Mucosa of rectum (tissue), 2 donors: ENCODE results near the gene VANGL2.

Experiments used
- H3K27ac ChIP-seq, 2 donors: one replicate each; pipeline ENCODE4 v1.7.0; 2013; ENCODE audit warnings: inconsistent platforms in 2 of 2, low read depth in 2 of 2, low read length in 2 of 2
- H3K27me3 ChIP-seq, 2 donors: one replicate each; pipeline ENCODE4 v1.7.0; 2013; ENCODE audit warnings: low read length in 2 of 2; ENCODE audit not compliant: control insufficient read depth in 2 of 2, insufficient read depth in 2 of 2
- H3K36me3 ChIP-seq, 2 donors: one replicate each; pipeline ENCODE4 v1.7.0; 2013; ENCODE audit warnings: low read length in 2 of 2; ENCODE audit not compliant: control insufficient read depth in 2 of 2, insufficient read depth in 2 of 2
- H3K4me1 ChIP-seq, 2 donors: one replicate each; pipeline ENCODE4 v1.7.0; 2013; ENCODE audit warnings: low read length in 2 of 2, mild to moderate bottlenecking in 1 of 2; ENCODE audit not compliant: control insufficient read depth in 2 of 2, insufficient read depth in 2 of 2
- H3K4me3 ChIP-seq, 2 donors: one replicate each; pipeline ENCODE4 v1.7.0; 2013; ENCODE audit warnings: low read length in 2 of 2
- H3K9ac ChIP-seq, 2 donors: one replicate each; pipeline ENCODE4 v1.7.0; 2013; ENCODE audit warnings: low read length in 2 of 2, low read depth in 1 of 2, mild to moderate bottlenecking in 1 of 2
- H3K9me3 ChIP-seq, 2 donors: one replicate each; pipeline ENCODE4 v1.7.0; 2013; ENCODE audit warnings: low read length in 2 of 2; ENCODE audit not compliant: control insufficient read depth in 2 of 2
- donor health status: healthy.
- donor health status: Normal muscosa, but diverticular disease.

Gene VANGL2

DNA sequence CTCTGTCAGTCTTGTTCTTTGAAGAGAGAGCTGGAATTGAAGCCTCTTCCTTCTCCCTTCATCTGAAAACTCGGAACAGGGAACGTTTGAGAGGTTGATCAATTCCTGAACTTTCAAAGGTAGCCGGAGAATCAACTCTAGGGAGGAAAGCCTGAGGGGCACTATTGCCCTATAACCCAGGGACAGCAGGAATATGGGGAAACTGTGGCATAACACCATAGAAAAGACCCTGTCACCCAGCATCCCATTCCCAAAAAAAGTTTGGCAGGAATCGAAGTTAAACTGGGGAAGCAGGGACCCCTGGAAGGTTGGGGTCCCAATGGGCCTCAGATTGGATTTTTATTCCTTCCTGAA lies 38.6 kb upstream of the VANGL2 start:
- Histone ChIP-seq H3K9me3 (no peaks in the 10 kb centered on the region), H3K4me1 (no peaks in the 10 kb centered on the region), H3K36me3 (peaks cover 20 to 28% of the 10 kb centered on the region in 2 donors), H3K9ac (no peak overlapping the region), H3K4me3 (no peak overlapping the region), H3K27me3 (no peaks in the 10 kb centered on the region), H3K27ac (no peak overlapping the region)

DNA sequence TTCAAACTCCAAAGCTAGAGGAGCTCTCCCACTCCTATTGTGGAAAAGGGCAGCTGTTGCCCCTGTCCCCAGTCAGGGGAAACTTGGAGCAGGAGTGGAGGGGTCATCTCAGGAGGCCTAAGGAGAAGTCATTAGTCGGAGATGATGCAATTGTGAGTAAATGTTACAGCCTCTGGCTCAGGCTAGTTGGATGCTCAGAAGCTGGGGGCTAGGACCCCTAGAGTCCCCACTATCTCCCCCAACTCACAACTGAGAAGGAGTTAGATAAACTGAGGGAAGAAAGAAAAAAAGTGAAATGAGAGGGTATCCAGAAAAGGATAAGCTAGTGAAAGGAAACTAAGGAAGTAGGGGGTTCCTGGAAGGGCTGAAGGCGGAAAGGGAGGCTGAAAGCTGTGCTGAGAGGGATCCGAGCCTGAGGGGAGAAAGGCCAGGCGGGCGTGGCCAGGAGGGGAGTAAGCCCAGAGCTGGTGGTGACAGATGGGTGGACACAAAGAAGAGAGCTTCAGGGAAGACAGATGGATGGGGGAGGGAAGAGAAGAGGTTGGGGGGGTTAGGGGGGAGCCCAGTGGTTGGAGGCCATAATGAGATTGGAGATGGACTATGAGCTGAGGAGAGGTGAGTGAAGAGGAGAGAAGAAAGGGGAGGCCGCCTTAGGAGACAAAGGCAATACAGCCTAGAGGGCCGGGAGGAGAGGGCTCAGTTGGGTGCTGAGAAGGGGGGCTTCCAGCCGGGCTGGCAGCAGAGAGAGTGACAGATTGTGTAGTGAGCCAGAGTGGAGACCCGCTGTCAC lies 38.0 kb upstream of the VANGL2 start:
- H3K9me3 ChIP-seq = no peaks in the 10 kb centered on the region
- H3K27ac ChIP-seq = no peak overlapping the region
- H3K4me3 ChIP-seq = no peak overlapping the region
- peaks cover 18 to 23% of the 10 kb centered on the region in 2 donors for H3K36me3 ChIP-seq
- no peaks in the 10 kb centered on the region for H3K4me1 ChIP-seq
- H3K9ac ChIP-seq = no peak overlapping the region
- no peaks in the 10 kb centered on the region for H3K27me3 ChIP-seq

DNA sequence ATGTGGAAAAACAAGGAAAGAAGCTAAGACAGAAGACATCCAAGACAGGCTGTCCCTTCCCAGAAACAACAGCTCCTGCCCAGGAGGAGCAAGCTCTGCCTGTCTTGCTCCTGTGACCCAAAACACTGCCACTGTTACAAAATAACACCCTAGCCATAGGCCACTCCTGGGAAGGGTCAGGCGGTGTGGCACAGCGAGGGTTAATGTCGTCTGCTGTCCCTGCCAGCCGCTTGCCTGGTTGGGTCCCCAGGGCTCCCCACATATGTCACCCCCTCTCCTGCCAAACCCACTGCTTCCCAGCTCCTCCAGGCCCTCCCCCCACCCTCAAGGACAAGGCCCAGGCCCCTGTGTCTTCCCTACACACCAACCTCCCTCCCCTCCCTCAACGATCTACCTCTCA lies 37.4 kb upstream of the VANGL2 start:
- Histone ChIP-seq H3K9ac (no peak overlapping the region), H3K4me1 (no peaks in the 10 kb centered on the region), H3K9me3 (no peaks in the 10 kb centered on the region), H3K27me3 (no peaks in the 10 kb centered on the region), H3K36me3 (peaks cover 16 to 17% of the 10 kb centered on the region in 2 donors), H3K27ac (no peak overlapping the region), H3K4me3 (no peak overlapping the region)

DNA sequence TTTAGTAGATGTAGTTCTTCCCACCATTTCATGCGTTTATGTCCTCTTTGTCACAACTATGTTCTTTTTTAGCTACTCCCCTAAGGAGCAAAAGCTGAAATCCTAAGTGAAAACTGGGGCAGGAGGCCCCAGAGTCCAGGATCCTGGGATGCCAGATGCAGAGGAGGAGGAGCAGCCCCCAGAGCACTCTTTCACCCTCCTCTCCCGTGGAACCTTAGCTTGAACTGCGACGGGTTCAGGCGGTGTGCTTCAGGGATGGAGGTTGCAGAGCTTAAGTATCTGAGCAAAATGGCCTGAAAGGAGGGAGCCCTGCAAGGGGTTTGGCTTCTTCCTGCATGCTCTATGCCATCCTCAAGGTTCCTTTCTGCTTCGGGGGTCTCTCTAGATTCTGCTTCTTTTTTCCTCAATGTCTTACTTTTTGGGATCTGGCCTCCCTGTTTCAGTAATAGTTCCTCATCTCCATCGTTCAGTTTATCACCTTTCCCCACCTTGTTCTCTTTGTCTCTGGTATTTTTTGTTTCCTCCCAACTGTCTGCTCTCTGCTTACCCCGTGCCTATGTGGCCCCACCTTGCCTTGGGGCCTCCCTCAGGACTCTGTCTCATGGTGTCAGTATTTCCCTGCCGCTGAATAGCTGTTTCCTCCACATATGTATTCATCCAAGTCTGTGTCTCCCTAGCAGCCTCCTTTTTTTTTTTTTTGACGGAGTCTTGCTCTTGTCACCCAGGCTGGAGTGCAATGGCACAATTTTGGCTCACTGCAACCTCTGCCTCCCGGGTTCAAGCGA lies 36.2 kb upstream of the VANGL2 start:
- H3K4me1 ChIP-seq = no peaks in the 10 kb centered on the region
- no peaks in the 10 kb centered on the region for H3K9me3 ChIP-seq
- no peak overlapping the region for H3K9ac ChIP-seq
- no peak overlapping the region for H3K27ac ChIP-seq
- no peaks in the 10 kb centered on the region for H3K27me3 ChIP-seq
- no peak overlapping the region for H3K4me3 ChIP-seq
- peaks cover 8 to 11% of the 10 kb centered on the region in 2 donors for H3K36me3 ChIP-seq

DNA sequence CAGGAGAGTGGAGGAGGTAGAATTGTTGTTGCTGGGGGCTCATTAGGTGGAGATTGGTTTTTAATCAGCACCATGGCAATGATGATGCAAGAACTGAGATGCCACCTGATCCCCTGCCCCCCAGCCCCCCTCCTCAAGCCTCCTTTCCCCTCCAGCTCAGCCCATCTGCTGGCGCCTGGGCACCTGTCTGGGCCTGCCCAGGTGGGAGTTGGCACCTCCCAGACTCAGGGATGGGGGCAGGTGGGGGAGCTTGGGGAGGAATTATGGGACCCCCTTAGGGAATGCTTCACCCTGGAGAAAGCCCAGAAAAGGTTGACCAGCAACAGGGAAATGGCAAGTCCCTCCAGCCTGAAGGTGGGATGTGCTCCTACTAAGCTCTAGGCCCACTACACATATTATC lies 35.0 kb upstream of the VANGL2 start:
- no peaks in the 10 kb centered on the region for H3K9me3 ChIP-seq
- H3K4me3 ChIP-seq = no peak overlapping the region
- no peaks in the 10 kb centered on the region for H3K27me3 ChIP-seq
- peaks cover 2 to 5% of the 10 kb centered on the region in 2 donors for H3K36me3 ChIP-seq
- H3K9ac ChIP-seq = no peak overlapping the region
- no peak overlapping the region for H3K27ac ChIP-seq
- H3K4me1 ChIP-seq = no peaks in the 10 kb centered on the region

DNA sequence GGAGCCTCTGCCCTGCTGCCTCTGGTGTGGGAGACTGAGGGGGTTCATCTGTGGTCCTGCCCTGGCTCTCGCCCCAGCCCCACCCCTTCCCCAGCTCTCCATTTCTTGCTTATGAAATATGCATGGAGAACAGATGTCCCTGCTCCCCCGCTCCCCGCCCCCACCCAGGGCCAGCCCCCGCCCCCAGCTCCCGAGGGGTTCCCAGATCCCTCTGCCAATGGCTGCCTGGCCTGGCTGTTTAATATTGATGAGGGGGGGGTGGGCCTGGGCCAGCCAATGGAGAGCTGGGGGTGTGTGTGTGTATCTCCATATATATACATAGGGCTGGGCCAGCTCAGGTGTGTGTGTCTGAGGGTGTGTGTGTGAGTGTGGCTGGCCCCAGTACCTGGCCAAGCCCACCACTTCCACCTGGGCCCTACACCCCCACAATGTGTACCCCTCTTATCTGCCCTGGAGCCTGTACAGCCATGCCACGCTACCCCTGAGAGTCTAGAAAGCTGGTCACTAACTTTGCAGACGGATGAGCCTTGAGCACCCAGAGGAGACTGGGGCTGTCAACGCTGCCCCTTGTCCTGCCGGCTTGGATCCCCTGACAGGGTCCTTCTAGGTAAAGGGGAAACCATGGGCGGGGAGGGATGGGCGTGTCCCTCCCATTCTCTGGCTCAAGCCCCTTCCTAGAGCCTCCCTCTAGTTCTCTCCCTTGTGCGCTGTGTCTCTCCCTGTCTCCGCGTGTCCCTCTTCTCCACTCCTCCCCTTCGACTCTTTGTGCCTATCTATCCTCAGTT lies 33.4 kb upstream of the VANGL2 start, which contains the start of gene NHLH1:
Gene NHLH1, plus strand, starts transcription at position 341 of the 785 bp plus-strand sequence. CDS start 3,661 bp downstream, outside the sequence.
- Histone ChIP-seq H3K4me3 (no peak within 1 kb of the TSS), H3K4me1 (no peaks in the 10 kb centered on the region), H3K36me3 (no peaks in the 10 kb centered on the region), H3K9ac (no peak within 1 kb of the TSS), H3K27me3 (no peaks in the 10 kb centered on the region), H3K27ac (no peak within 1 kb of the TSS), H3K9me3 (no peaks in the 10 kb centered on the region)

DNA sequence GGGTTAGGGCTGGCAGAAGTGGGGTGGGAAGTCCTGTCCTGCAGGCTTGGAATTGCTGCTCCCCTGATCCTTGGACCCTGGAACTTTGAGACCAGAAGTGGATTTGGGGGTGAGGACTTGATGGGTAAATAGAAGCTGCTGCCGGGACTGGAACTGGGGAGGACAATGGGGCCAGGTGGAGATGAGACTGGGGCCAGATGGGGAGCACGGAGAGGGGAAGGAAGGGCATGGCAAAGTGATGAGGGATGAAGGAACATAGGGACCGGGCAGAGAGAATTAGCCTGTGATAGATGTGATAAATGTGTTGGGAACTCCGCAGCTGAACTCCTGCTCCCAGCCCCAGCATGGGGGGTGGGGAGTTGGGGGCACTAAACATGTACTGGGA lies 32.9 kb upstream of the VANGL2 start:
- Histone ChIP-seq H3K9ac (no peak overlapping the region), H3K4me1 (no peaks in the 10 kb centered on the region), H3K27me3 (no peaks in the 10 kb centered on the region), H3K4me3 (no peak overlapping the region), H3K27ac (no peak overlapping the region), H3K36me3 (no peaks in the 10 kb centered on the region), H3K9me3 (no peaks in the 10 kb centered on the region)

DNA sequence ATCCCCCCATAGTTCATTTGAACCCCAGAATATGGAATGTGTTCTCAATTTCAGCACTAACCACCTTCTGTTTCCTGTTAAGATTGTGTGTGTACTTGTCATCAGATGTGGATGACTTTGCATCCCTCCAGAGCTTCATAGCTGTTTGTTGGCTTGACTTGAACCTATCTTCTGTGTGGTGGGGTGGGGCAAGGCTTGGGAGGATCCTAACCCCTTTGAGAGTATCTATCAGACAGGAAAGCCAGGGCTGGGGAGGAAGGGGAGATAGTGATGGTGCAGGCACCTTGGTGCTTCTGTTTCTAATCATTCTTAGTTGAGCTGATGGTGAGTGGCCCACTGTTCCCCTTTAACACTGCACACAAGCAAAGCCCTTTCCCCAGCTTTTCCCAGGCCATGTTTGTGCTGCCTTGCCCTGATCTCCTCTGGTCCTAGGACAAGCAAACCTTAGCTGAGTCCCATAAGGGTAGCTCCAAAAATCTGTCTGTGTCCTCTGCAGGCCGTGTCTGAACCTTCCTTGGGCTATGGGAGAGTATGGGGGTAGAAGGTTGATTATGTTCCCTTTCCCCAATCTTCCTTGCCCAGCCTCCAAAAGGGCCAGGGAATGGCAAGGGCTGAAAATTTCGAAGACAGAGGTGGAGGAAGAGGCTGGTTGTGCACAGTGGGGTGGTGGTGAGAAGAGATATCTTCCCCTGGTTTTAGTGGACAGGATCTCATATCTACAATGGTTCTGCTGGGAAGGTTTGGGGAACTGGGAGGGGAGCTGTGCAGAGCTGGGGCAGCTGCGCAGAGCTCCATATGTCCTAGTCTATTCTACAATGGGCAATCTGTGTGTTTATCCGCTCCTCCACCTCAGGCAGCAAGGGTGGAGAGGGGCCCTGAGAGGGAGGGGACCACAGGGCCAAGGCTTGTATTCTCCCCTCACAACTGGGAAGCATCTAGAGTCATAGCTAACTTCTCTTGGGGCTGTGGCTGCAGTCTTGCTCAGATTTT lies 32.1 kb upstream of the VANGL2 start:
- H3K4me3 ChIP-seq = no peak overlapping the region
- H3K9me3 ChIP-seq = no peaks in the 10 kb centered on the region
- H3K4me1 ChIP-seq = no peaks in the 10 kb centered on the region
- H3K27ac ChIP-seq = no peak overlapping the region
- H3K36me3 ChIP-seq = no peaks in the 10 kb centered on the region
- no peaks in the 10 kb centered on the region for H3K27me3 ChIP-seq
- no peak overlapping the region for H3K9ac ChIP-seq

DNA sequence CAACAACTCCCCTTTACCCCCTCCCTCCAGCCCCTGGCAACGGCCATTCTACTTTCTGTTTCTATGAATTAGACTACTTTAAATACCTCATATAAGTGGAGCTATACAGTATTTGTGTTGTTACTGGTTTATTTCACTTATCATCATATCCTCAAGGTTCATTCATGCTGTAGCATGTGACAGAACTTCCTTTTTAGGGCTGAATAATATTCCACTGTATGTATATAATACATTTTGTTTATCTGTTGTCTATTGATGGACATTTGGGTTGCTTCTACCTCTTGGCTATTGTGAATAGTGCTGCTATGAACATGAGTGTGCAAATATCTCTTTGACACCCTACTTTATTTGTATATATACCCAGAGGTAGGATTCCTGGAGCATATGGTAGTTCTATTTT lies 31.3 kb upstream of the VANGL2 start:
- H3K27me3 ChIP-seq = no peaks in the 10 kb centered on the region
- H3K27ac ChIP-seq = no peak overlapping the region
- H3K9me3 ChIP-seq = no peaks in the 10 kb centered on the region
- H3K4me1 ChIP-seq = no peaks in the 10 kb centered on the region
- H3K9ac ChIP-seq = no peak overlapping the region
- H3K4me3 ChIP-seq = no peak overlapping the region
- H3K36me3 ChIP-seq = no peaks in the 10 kb centered on the region
